Measurements from ENCODE around the gene FRG2.

DNA sequence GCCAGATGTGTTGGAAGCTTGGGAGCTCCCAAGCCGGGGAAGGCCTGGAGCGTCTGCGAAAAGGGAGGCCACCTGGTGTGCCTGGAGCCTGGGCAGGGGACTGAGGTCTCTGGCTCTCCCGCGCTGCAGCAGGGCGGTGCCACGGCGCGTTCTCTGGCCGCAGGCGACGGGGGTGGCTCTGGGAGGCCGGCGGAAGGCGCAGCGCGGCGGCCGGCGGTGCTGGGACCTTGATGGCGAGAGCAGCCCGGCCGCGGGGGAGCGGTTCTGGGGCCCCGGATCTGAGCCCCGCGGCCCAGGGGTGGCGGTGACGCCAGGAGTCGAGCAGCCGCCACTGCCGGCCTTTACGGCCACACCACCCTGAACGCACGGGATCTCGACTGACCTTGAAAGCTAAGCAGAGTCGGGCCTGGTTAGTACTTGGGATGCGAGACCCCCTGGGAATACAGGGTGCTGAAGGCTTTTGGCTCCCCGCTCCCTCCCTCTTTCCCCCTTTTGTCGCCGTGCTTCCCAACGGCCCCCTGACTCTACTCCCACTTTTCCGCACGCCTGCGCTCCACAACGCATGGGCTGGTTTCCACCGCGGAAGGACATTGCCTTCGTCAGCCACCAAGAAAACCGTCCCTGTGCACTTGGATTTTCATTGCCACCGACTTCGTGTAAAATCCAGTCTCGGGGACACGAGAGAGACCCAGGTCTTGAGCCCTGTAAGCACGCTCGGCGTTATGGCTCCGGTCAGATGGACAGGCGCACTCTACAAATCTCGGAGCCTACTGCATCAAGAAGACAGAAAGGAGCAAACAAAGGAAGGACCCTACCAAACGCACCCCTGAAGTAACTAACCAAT, 9.5 kb downstream of the FRG2 start:
- TF ChIP-seq YY1 (IDR thresholded peaks at IDR 0.05; ENCODE audit: insufficient read depth, insufficient read length): no peak
- TF ChIP-seq ZNF274 (IDR thresholded peaks at IDR 0.05; ENCODE audit: low read depth, low read length): no peak

Data from NT2/D1 (cell line).